GM23248 (cell line): ENCODE results near the gene LDB2.

ENCODE experiments used
- EZH2 ChIP-seq: fragments of 200-600 bp; sonication (generic); IDR thresholded peaks from 2 replicates; pipeline ENCODE4 v1.6.1; 2018; ENCODE audit warnings: antibody characterized with exemption, mild to moderate bottlenecking; ENCODE audit not compliant: insufficient read depth, poor library complexity, severe bottlenecking
- EZH2phosphoT487 ChIP-seq: fragments of 200-600 bp; sonication (generic); IDR thresholded peaks from 2 replicates; pipeline ENCODE4 v1.6.1; 2018; ENCODE audit warnings: antibody characterized with exemption, moderate library complexity, mild to moderate bottlenecking, low read depth; ENCODE audit not compliant: insufficient read depth

GRCh38 chr4:16480011-16480410, 418.4 kb downstream of the LDB2 start:
- TF ChIP-seq EZH2 (no peak), EZH2phosphoT487 (no peak)
